HG03571 (cell line): ENCODE data around the gene FBXL17.

Experiments used
- ATAC-seq: cut with Tn5 transposase; IDR thresholded peaks from one replicate; pipeline ENCODE4 v1.9.1; 2021; ENCODE audit not compliant: unreplicated experiment

The FBXL17 gene

DNA sequence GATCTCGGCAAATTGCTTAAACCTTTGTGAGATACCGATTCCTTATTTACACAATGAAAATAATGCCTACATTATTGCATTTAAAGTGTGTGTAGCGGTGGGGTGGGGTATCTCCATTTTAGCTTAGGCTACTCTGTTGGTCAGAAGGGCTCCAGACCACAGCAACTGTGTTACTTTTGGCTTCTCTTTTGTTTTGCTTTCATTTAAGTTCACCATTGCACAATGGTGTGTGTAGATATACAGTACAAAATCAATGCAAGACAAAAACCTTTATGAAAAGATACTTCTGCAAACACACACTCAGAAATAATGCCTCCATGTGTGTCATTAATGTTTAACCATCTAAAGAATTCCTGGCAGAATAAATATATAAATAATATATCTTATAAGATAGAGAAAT lies 279.4 kb downstream of the FBXL17 start:
- ATAC-seq: no peak

DNA sequence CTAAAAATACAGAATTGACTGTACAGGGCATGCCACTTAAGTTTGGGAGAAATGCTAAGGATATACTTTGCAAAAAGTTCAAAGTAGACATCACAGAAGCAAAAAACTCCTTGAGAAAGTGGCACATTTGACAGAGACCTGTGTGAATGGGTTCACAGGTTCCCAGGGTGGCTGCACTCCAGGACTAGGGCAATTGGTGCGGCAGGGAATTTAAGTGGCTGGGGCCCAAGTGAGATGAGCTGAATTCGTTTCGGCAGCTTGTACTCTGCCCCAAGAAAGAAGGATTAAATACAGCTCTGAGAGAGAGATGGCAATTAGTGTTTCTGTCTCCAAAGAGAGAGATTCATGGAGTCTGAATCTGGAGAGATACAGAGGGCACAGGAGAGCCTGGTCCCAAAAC lies 280.1 kb downstream of the FBXL17 start:
- ATAC-seq: no peak

DNA sequence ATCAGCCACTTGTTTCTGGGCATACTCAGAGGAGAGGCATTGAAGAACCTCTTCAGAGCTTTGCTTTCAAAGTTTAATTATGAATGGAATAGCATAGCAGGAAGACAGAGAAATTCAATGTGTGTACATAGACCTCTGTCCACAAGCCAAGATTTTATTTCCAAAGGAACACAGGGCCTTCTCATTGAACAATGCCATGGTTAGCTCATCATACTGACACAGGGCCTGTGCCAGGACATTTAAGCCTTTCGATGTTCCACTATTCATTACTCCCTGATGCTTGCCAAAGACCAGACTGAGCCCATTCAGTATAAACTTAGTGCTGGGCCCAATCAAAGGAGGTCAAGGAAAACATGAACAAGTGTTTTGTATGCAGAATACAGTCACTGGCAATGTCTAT lies 280.8 kb downstream of the FBXL17 start:
- no peak for ATAC-seq

DNA sequence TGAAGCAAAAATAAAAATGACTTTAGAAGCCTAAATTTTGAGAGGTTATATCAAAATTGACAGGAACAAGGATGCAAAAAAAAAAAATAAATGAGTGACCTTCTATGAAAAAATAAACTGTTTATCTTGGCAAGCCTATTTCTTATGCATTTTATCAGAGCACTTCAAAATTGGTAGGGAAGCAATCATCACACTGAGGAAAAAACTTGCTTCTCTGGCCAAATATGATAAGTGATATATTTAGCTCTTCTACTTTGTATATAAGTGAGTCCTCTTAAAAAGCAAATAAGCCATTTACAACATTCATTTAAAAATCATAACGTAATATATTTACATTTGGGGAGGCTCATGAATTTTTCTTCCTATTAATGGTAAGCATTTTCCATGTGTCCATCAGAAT lies 287.1 kb downstream of the FBXL17 start:
- no peak for ATAC-seq

DNA sequence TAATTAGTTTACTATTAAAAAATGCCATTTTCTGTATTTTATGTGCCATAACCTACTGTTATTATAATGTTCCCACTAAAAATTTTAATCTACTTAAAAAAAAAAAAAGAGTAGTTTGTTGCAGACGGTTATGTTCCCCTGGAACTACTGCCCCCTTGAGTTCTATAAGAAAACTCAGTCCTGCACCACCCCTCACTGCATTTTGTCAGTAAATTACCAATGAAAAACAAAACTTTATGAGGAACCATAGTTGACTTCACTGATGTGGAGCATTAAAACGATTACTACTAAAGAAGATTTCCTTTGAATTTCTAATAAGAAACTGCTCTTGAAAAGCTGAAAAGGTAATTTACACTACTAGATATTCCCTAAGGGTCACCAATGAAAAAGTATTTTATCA lies 288.7 kb downstream of the FBXL17 start:
- no peak for ATAC-seq

DNA sequence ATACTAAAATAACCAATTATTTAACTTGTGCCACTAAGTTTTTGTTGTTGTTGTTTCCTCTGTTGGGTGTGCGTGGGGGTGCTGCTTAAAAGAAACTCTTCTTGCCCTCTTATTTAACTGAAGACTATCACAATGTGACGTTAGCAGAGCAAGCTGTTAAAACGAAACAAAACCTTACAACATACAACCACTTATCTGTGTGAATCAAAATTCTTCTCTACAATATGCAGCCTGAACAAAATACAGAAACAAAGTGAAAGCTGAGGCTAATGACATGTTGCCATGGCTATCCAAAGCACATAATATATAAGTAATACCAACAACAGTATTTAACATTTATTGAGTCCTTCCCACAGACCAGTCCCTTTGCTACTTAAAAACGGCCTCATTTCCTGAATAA lies 291.0 kb downstream of the FBXL17 start:
- ATAC-seq: no peak

DNA sequence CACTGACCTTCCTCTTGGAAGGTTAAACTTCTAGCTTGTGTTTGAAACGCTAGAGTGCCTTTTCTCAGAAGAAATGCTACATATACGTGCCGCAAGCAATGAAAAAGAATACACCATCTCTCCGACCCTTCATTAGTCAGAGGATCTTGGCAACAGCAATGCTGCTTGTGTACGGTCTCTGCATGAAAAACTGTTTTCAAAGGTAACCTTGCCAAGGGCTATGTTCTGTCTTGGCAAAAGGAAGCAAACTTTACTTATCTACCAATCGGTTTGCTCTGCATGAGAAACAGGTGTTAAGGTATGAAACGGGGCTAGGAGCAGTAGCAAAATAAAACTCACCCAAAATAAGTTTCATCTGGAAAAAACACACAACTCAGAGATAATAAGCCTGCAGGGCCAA lies 297.8 kb downstream of the FBXL17 start:
- ATAC-seq: no peak

DNA sequence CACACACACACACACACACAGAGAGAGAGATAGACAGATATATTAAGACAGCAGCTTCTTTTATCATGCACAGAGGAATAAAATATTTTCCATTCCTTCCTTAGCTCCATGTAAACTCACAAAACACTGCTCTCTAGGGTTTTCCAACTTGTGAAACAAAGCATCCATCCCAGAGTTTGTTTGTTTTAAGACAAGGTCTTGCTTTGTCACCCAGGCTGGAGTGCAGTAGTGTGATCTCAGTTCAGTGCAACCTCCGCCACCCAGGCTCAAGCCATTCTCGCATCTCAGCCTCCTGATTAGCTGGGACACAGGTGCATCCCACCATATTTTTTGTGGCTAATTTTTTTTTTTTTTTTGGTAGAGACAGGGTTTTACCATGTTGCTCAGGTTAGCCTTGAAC lies 298.7 kb downstream of the FBXL17 start:
- no peak for ATAC-seq

DNA sequence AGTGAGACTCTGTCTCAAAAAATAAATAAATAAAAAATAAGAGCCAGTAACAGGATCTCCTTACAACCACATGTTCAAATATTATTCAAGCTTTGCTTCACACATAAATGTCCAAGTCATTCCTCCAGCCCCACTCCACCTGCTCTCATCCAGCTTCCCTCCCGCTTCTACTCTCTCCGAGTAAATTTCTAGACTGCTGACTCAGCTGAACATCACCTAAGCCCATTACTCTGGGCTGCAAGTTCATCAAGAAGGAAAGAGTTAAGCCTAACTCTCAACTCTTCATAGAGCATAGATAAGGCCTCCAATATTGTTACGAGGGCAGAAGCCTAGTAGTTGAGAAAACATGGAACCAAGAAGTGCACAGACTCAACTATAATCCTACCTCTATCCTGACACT lies 300.2 kb downstream of the FBXL17 start:
- no peak for ATAC-seq

DNA sequence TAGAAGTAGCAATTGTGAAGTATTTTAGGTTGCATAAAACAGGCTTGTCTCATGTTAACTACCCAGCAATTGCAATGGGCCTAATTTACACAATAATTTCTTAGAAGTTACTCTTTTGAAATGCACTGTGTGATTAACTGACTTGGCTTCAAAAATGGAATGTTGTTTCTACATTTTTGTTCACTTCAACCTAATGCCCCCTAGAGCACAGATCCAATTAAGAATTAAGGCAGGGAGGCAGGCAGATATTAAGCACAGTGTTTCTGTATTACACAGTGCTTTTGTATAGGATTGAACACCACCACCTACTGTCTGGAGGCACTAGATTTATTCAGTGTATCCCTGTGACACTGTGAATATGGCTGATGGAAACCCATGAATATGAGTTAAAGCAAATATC lies 302.1 kb downstream of the FBXL17 start:
- ATAC-seq: no peak

DNA sequence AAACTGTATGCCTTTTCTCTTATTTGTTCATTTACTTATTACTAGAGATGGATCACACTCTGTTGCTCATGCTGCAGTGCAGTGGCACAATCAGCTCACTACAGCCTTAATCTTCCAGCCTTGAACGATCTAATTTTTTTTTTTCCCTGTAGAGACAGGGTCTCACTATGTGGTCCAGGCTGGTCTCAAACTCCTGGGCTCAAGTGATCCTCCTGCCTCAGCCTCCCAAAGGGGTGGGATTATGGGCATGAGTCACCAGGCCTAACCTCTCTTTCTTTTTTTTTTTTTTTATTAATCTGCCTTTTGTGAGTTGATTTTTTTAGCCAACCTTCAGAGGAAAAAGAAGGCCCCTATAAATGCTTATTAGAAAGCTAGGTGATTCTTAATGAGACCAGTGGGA lies 303.0 kb downstream of the FBXL17 start:
- no peak for ATAC-seq

DNA sequence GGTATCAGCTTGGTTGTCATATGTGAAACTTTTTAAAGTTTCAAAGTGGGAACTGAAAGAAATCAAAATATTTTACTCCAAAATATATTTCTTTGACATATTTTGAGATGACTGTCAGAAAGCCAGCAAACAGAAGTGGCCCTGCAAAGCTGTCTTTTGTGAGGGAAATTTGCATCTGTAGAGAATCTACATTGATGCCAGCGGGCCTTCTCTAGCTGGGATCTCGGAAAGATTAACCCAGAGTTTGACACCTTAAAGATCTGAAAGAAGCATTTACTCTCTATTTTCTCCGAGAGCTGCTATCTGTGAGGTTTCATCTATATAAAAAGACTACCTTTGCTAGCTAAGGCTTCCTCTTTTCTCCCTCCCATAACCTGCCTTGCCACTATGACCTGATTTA lies 303.6 kb downstream of the FBXL17 start:
- ATAC-seq: no peak

DNA sequence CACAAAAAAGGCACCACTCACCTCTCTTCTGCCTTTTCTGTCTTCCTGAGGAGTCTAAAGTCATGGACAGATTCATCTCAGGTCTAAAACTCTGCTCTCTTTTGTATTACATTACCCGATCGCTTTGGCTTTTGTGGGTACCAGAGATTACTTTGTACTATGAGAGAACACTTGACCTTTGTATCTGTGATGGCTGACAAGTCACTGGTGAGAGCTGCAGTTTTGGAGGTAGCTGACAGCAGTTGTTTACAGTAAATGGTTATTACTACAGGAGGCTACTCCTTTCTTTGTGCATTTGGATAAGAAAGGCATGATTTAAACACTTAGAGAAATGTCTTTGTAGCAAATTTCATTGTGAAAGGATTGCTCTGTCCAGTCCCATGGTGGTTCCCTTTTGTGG lies 307.3 kb downstream of the FBXL17 start:
- no peak for ATAC-seq

DNA sequence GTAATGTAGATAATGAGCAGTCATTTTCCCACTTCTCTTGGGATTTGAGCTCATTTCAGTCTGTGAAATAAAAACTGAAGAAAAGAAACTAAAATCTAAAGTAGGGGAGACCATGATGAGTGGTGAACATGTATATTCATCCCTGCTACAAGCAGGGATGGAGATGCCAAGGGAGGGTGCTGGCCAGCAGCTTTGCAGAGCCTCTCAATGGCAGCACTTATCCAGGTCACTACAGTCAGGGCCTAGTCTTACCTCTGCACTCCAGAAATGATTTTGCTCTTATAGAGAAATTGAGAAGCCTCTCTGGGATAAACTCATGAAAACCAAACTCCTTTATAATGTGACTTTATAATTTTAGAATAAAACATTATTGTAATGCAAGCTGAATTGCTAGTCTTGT lies 317.6 kb downstream of the FBXL17 start:
- ATAC-seq: no peak

DNA sequence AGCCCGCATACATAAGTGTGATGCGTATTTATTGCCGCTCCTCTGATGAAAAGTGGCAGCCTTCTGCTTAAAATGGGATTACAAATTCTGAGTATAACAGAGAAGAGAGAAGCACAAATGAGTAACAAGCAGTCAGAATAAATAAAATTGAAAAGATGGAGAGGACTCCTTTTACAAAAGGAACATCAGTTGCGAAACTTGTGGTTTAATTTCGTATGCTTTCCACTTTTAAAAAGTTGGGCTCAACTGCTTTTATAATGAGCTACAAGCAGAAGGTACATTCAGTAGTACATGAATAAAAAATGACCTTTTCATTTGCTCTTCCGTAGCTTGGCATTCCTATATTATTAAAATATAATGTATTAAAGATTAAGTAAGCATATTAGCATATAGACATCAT lies 320.0 kb downstream of the FBXL17 start:
- no peak for ATAC-seq

DNA sequence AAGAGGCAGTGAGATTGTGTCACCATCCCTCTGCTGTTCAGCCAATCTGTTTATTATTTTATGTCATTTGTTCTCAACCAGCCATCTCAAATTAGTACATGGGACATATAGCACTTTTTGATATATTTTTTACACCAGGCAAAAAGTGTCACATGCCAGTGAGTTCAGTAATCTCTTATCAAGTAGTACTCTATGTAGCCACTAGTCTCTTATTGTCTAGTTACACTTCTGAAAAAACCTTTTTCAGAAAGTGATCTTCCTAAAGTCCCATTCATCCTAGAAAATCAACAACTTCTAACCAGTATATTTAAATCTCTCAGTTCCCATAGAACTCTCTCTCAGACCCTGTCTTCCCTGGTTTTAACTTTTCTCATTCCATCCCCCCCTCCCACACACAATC lies 321.6 kb downstream of the FBXL17 start:
- ATAC-seq: no peak

DNA sequence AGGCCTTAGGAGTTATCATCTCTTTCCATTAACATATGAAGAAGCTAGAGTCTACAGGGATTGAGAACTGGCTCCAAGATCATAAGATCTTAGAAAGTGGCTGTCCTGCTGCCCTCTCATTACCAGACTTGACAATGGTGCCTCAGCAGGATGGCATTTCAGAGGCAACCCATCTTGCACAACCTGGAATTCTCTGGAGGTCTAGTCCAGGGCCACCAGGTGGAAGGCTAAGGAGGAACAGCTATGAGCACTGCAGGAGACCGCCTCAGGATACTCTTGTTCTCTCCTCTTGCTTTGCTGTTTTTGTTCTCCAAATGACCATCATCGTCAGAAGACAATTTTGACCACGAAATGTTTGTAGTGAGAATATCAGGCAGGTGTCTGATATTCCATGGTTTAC lies 322.6 kb downstream of the FBXL17 start:
- no peak for ATAC-seq

DNA sequence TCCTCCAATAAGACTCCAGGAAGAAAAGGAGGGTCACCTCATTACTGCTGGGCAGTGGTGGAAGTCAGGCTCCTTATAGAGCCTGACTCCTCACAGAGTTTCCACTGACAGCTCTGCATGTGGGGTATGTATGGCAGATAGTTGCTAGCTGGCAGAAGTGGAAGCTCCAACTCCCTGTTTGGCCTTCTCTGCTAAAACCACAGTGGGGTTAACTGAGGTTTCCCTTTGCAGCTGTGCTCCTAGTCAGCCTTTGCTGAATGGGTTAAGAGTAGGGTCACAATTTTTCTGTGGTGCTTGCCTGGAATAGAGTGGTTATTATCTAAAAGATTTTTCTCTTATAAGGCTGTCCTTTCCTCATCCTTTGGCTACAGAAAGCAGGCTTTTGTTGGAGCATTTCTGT lies 327.5 kb downstream of the FBXL17 start:
- ATAC-seq: no peak

DNA sequence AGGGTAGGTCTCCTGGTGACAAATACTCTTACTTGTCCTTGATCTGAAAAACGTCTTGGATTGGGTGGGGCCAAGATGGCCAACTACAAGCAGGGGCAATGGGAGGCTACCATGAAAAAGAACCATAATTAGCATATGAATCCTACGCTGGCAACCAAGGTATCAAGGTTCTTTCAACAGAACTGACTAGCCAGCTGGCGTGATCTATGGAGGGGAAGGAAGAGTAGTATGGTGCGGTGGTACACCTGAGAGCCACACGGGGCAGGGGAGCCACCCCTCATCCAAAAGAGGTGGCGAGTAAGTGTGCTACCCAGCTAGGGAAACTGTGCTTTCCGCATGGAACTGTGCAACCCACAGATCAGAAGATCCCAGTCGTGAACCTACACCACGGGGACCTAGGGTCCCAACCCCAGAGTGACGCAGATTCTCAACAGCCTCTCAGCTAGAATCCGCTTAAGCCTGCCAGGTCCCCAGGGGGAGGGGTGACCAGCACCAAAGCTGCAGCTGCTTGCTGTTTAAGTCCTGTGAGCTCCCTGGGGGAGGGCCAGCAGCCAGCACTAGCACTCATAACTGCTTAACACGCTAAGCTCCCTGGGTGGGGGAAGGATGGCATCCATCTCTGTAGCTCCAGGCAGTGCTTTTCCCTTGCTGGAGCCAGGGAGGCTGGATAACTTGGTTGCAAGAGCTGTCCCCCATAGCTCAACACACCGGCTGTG lies 334.8 kb downstream of the FBXL17 start:
- ATAC-seq: no peak

DNA sequence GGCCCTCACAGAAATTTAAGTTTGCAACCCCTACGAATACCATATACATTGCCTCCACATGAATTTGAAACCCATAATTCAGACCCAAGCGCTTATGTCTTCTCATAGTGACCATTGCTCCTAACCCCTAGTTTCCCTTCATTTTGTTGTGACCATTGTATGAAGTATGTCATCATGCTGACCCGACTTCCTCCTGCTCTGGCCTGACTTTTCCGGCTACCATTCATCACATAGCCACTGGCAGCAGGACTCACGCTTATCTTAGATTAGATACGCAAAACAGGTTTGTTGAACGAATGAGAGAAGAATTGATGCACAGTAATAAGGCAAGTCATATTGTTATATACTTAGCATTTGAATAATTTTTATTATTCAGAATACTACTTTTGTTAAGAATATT lies 345.4 kb downstream of the FBXL17 start:
- no peak for ATAC-seq

DNA sequence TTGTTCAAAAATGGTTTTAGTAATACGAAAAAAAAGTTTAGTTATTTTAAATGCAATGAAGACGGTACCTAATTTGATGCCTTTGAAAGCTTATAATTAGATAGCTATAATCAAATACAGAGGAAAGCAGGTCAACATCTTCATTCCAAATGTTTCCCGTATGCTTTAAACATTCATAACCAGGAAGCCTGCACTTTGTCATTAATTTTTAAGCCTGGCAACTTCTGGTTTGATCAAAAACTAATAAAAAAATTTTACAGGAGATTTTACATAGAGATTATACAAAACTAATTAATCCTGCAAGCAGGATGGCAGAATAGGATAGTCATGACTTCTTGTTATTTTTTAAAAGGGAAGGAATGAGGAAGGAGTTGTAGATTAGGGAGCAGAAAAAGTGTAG lies 353.0 kb downstream of the FBXL17 start:
- ATAC-seq: no peak

DNA sequence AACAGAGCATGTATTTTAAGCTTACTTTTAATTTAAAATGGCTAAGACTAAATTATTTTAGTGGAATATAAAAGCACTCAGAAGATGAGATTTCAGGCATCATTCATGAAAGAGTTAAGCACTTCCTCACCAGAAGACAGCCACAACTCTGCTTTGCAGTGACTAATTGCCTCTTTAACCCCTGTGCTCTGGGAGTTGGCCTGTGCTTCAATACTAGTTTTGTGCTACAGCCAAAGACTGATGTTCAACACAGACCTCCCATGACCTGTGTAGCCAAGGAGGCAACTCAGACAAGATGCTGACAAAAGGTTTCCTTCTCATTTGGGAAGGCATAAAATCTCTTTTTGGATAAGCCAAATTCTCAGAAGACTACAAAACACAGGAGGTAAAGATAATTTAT lies 353.5 kb downstream of the FBXL17 start:
- ATAC-seq: no peak

DNA sequence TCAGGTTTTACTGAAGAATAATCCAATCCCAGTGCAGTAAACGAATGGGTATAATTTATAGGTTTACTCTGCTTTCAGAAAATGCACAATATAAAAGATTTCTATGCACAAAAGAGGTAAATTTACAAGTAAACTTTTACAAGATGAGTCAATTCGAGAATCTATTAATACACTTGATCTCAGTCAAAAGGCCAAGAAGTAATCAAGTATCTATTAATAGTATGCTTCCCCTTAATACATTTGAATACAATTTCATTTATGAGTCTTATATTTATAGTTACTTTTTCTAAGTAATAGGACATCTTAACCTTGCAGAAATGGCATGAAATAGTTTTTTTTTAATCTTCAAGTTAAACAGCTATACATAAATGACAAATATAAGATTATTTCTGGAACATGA lies 355.9 kb downstream of the FBXL17 start:
- ATAC-seq: no peak

DNA sequence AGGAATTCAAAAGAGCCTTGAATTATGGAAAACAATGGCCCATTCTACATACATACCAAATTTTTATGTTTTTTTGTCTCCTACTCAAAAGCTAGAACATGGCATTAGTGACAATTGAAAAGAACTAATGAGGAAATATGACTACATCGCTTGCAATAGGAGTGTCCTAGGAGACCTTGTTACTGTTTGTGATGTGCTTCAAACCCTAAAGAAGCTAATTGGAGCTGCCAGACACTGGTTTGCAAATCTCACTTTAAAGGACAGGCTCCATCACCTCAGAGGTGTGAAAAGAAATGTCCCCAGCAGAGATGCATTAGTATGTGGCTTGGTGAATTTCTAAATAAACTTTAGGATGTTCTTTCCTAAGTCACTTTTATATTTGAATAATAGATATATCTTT lies 356.9 kb downstream of the FBXL17 start:
- ATAC-seq: no peak
